Activated CD8-positive, alpha-beta memory T cell treated with anti-CD3 and anti-CD28 coated beads, Interleukin-2, amount 50 U/mL, for 24 hours (primary cell): ENCODE results near the gene GPR137.
A peak's percentile ranks its signal among the peaks of the same experiment; 100 is the strongest.

Source experiments
- DNase-seq: peaks from one replicate; pipeline ENCODE4 v3.0.0-alpha.2; 2020; ENCODE audit errors: extremely low read depth

Gene GPR137

DNA sequence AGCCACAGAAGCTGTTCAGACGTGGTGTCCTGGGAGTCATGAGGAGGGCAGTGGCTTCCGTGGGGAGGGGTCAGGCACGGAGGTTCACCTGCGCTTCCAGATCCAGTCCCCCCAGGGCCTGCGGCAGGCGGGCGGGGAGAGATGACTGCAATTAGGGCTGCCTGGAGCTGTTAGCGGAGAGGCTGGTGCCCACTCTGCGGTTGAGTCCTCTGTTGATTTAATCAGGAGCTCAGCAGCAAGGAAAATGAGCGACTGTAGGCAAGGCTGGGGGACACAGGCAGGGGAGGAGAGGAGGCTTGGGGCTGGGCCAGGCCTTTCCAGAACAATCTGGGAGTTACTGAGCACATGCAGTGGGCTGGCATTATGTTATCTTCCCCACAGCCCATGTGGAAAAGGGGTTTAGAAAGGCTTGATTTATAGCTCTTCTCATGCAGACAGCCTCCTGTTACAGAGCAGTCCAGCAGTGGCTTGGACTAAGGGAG lies 21.2 kb upstream of the GPR137 start:
- DNase-seq, result no peak

DNA sequence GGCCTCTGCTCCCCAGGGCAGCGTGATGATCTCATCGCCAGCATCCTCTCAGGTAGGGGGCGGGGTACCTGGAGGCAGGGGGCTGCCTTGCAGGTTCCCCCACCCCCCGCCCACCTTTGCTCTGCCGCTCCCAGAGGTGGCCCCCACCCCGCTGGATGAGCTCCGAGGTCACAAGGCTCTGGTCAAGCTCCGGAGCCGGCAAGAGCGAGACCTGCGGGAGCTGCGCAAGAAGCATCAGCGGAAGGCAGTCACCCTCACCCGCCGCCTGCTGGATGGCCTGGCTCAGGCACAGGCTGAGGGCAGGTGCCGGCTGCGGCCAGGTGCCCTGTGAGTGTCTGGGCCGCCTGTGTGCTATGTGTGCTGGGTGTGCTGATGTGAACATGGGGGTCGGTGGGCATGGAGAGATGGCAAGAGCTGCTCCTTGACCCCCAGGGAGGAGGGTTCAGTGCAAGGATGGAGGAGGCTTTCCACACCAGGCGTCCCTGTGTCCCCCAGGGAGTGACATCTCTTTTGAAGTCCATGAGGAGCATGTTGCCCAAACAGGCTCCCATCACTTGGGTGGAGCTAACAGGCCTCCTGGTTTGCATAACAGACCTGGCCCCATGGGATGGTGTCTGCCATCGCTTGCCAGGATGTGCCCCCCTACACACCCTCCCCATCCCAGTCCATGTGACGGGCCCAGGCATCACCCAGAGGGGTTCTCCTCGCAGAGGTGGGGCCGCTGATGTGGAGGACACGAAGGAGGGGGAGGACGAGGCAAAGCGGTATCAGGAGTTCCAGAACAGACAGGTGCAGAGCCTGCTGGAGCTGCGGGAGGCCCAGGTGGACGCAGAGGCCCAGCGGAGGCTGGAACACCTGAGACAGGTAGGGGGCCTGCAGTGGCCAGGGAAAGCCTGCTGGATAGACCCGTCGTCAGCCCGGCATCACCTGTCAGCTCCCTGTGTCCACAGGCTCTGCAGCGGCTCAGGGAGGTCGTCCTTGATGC lies 20.2 kb upstream of the GPR137 start:
- DNase-seq, result no peak

DNA sequence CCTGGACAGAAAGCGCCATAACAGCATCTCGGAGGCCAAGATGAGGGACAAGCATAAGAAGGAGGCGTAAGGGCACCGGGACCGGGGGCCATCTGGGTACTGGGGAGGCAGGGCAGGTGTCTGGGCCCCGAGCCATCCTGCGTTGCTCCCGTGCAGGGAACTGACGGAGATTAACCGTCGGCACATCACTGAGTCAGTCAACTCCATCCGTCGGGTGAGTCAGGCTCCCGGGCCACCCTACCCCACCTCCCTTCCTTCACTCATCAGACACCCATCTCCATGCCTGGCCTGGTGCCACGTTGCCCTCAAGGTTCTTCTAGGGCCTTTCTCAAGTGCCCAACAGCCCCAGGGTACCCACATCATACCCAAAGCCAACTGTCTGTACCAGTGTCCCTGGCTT lies 19.3 kb upstream of the GPR137 start:
- no peak for DNase-seq

DNA sequence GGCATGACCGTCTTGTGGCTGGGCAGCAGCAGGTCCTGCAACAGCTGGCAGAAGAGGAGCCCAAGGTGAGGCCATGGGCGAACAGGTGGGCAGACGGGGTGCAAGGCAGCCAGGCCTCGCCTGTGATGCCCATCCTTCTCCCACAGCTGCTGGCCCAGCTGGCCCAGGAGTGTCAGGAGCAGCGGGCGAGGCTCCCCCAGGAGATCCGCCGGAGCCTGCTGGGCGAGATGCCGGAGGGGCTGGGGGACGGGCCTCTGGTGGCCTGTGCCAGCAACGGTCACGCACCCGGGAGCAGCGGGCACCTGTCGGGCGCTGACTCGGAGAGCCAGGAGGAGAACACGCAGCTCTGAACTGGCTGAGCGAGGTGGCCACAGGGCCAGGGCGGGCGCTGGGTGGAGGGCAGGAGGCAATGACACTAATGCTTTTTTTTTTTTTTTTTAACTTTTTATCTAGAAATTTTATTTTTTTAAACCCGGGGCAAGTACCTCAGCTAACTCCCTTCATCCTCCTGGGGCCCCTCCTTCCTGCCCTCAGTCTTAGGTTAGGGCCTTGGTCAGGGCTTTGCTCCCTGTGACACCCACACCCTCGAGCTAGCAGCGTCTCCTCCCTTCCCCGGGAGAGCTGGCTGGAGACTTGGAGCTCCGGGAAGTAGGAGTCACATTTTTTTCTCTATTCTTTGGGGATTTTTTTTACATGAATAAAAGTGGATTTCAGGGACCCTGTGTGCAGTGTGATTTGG lies 18.3 kb upstream of the GPR137 start:
- no peak for DNase-seq

DNA sequence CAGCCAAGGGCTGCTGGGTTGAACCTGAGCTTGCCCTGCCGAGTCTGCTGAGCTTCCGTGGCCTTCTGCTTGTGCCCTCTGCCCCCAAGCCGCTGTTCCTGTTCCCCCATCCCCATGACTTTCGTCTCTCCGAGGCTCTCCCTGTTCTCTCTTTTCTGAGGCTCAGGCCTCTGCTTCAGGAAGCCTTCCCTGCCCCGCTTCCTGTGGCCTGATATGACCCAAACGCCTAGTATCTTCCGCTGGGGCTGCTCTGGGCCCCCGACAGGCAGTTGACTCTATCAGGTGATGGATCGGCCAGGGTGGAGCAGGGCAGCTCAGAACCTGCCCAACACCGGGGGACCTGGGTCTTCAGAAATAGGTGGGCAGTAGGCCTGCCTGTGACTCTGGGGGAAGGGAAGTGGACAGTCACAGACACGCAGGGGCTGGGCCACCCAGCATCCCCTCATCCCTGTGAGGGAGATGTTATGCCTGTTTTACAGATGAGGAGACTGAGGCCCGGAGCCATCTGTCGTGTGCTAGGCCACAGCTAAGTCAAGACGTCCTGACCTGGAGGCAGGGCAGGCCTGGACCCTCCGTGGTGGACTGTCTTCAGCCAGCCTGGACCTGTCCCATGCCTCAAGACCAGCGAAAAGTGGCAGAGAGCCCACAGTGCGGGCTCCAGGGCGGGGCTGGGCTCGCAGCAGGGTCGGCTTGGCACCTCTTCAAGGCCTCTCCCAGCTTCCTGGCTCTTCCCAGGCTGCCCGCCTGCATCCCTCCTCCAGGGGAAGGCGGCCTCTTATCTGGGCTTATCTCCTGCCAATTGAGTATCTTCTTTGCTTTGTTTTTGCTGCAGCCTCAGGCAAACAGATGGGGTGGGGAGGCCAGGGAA lies 17.4 kb upstream of the GPR137 start:
- no peak for DNase-seq

DNA sequence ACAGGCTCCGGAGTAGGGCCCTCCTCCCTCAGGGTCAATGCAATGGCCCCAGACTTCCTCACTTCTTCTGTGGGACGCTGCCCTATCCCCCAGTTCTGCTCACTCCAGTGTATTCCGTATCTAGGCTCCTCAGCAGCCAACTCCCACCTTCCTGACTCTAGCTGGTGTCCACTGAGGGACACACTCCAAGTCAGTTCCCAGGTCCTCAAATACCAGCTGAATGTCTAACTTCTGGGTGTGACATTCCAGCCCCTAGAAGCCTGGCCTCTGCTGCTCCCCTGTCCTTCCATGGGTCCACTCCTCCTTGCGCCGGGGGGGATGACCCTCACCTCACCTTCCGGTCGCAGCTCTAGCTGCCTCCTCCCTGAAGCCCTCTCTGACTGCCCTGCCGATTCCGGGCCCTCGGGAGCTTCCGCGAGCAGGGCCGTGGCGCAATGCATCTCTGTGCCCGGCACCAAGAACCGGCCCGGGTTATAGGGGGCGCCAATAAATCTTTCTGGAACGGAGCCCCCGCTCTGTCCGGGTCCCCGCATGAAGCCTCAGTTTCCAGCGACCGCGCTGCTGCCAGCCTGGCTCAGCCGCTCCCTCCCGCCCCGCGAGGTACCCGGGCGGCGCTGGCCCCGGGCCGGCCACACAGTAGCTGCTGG lies 16.6 kb upstream of the GPR137 start:
- no peak for DNase-seq

DNA sequence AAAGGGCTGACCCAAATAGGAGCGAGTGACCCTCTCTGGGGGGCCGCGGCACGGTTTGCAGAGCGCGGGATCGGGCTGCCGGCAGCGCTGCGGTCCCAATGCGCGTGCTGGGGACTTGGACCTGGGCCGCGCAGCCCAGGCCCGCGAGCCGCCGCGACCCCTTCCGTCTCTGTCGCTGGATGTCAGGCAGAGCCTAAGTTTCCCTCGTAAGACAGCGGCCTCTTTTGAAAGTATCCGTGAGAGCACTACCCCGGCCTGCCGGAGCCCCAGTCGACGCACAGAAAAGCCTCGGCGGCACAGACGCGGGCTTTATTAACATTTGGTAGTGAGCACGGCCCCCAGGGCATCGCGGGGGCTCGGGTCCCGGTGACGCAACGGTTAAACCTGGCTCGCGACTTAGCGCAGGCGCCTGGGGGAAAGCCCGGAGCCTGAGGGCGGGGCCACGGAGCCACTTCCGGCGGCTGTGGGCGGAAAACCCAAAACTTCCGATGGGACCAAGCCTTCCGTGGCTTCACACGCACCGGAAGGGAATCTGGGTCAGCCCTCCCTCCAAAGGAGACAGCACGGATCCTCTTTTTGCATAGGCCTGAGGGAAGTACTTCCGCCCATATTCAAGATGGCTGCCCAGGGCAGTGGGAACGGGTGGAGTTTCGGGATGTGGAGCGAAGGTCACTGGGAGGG lies 16.0 kb upstream of the GPR137 start:
- DNase-seq, result peak; percentile 96

DNA sequence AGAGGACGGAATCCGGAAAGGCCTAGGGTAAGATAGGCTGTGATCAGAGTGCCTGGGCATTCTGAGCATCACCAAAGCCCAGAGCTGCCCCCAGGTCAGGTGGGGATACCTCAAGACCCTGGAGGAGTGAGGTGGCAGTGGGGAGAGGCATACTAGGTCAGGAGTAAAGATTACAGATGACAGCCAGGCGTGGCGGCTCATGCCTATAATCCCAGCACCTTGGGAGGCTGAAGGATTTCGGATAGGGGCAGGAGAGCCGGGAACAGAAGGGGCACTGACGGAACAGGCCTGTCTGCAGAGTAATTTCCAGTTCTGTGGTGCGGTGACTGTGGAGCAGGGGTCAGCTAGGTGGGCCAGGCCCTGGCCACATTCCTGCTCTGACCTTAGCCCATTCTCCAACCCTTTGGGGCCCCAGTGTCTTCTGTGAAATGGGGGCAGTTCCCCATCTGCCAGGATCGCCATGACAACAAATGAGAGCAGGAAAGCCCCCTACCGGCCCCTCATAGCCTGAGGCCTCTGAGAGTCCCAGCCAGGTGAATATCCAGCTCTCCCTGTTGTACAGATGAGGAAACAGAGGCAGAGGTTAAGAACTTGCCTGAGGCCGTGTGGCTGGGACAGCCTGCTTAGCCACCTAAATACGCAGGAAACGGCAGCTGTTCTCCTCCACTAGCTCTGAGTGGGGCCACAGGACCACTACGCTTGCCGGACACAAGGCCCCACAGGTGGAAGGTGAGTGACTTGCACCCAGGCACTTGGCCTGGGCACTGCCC lies 10.4 kb upstream of the GPR137 start:
- no peak for DNase-seq

DNA sequence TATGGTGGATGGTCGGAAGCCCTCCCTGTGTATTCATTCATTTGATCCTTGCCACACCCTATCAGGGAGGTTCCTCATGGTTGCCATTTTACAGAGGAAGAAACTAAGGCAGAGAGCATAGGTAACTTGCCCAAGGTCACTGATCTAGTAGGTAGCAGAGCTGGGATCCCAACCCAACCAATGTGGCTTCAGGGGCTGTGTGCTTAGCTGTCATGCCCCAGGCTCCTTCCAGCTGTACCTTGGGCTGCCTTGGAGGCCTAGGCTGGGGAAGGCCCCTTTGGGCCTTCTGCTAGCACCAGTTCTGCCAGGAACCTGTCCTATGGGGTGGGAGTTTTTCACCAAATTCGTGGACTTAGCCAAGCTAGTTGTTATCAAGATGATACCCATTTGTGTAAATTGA lies 9.8 kb upstream of the GPR137 start:
- DNase-seq, result no peak

DNA sequence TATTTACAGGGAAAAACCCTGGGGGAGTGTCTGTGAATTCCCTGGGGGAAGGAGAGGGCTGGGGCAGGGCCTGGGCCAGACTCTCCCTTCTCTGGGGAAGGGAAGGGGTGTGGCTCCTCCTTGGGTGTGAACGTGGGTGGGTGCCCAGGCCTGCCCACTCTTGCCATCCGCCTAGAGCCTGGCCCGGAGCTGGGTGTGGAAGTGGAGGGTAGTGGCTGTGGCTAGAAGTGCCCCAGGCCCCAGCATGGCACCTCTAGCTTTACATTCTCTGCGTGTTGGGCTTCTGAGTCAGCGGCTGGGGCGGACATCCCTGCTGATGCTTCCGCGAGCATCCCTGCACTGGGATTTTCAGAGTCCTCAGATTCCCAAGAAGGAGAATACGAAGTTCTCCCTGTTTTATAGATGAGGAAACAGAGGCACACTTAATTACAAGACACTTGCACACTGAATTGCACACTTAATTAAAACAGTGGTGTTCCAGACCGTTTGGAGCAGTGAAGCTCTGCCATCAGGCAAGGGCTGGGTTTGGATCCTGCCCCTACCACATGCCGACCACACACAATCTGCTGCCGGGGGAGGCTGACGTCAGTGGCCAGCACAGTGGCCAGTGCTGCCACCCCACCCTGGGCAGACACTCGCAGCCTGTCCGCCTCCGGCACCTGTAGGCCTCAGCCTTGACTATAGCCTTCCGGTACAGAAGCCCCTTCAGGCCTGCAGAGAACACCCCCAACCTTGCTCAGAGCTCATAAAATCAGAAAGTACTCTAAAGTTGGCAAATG lies 8.8 kb upstream of the GPR137 start:
- no peak for DNase-seq

DNA sequence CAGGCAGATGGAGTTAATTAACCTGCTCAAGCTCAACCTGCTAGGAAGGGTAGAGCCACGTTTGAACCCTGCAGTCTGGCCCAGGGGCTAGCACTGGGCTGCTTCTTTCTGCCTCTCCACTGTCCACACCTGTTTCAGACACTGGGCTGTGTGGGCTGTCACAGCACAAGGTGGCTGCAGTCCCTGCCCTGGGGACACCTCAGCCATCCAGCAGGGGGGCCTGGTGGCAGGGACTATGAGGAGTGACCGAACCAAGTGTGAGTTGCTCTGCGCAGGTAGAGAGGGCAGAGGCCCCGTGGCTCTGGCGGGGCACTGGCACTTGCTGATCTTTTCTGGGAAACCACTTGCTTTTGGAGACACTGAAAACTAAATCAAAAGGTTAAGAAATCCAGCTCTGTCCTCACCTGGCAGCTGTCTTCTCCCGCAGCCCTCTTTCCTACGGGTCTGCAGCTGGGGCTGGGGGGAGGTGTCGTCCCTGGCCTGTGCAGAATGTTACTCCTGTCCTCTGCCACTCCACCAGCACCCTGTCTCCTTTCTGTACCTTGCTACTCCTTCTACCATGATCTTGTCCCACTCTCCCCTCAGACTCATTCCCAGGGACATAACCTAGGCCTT lies 7.0 kb upstream of the GPR137 start:
- DNase-seq, result no peak

DNA sequence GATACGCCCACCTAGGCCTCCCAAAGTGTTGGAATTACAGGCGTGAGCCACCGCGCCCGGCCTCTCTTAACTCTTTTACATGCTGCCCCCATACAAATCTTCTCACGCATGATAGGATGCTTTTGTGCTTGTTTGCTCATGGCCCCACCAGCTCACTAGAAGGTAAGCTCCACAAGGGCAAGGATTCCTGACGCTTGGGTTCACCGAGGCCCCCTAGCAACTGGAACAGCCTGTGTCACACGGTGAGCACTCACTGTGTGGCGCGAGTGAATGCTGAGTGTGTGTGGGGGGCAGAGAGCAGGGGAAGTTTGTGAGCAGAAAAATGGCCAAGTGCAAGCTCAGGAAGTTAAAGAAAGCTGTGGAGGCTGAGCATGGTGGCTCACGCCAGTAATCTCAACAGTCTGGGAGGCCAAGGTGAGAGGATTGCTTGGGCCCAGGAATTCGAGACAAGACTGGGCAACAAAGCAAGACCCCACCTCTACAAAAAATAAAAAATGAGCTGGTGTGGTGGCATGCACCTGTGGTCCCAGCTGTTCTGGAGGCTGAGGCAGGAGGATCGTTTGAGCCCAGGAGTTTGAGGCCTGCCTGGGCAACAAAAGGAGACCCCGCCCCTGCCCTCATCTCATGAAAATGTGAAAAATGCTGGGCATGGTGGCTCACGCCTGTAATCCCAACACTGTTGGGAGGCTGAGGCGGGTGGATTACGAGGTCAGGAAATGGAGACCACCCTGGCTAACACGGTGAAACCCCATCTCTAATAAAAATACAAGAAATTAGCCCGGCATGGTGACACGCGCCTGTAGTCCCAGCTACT lies 3.5 kb upstream of the GPR137 start:
- DNase-seq, result no peak

DNA sequence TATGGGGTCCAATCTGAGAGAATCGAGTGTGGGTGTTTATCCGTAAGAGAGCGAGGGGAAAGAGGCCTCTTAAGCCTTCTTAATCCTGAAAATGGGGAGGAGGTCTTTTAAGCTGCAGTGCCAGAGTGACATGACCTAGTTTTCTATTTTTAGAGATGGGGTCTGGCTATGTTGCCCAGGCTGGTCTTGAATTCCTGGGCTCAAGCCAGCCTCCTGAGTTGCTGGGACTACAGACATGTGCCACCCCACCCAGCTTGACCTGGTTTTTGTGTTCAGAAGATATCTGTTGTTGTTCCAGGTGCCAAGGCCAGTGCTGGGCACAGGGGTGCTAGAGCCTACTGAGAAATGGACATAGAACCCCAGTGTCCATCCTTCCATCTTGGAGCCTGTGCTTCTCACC lies 2.6 kb upstream of the GPR137 start:
- DNase-seq, result no peak

DNA sequence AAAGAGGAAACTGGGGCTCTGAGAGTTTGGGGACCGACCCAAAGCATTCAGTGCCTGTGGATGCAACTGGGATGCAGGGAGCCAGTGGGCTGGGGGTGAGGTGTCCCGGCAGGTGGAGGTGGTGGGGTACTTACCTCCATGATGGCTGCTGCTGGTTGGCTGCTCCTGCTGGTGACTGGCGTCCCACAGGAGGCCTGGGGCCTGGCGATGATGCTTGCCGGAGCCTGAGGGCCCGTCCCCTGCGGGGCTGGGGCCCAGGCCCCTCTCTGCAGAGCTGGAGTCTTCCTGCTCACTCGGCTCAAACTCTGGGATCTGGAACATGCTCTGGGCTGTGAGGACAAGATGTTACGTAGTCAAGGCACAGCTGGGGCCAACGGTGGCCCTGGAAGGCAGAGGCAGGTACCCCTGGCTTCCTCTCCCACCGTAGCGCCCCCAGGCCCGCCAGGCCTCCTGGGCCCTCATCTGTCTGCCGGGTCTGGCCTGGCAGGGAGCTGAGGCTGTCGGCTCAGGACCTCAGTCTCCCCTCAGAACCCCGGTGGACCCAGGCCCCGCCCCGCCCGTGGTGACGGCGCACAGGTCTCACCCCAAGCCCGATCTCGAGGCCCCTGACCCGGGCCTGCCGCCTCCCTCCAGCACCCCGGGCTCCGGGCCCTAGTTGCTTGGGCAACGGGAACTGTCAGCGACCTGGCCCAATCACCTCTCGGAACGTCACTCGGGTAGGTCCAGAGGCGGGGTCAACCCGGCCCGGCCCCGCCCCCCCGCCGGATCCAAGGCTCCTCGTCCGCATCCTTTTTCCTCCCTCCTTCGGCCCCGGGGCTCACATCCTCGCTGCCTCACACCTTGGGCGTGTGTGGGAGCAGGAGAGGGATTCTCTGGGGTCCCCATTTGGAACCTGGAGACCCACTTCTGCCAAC lies 1.3 kb upstream of the GPR137 start, which contains the start of gene BAD:
Gene BAD (minus strand): TSS at position 618 of the 914 bp plus-strand sequence. CDS start 297 bp downstream, at position 321.
- DNase-seq, result peak; percentile 78

DNA sequence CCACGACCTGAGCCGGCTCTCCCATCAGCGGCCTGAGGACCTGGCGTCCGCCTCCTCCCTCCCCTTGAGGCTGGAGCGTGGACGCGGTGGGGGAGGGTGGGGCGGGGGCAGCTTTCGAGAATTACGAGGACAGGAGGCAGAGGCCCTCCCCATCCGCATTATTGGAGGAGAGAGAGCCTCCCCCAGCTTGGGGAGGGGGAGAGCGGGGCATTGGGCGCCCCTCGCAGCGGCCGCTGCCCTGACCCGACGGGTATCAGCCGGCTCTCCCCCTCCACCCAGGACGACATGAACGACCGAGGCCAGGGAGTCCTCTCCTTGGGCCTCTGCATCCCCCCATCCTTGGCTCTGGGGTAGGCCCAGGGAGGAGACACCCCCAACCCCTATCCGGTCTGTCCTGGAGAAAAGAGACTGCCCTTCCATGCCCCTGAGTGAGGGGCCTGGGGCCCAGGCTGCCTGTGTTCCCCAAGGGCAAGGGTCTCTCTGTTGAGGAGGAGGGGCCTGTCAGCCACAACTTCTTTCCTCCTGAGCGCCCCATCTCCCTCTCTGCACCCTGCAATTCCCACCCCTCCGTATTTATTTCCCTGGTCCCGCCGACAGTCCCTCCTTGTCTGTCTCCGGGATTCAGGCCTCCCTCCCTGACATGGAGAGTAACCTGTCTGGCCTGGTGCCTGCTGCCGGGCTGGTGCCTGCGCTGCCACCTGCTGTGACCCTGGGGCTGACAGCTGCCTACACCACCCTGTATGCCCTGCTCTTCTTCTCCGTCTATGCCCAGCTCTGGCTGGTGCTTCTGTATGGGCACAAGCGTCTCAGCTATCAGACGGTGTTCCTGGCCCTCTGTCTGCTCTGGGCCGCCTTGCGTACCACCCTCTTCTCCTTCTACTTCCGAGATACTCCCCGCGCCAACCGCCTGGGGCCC lies 495 bp downstream of the GPR137 start:
- no peak for DNase-seq

DNA sequence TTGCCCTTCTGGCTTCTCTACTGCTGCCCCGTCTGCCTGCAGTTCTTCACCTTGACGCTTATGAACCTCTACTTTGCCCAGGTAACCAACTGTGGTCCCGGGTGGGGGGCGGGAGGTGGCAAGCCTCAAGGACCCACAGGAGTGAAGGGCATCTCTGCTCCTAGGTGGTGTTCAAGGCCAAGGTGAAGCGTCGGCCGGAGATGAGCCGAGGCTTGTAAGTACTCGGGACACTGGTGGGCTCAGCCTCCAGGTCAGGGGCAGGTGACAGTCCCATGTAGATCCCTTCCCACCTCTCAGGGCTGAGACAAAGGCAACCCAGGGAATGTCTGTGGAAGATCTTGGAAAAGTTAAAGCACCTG lies 1.1 kb downstream of the GPR137 start:
- DNase-seq, result no peak
